ENCODE results near the gene USP10. TPM values are rescaled to one million over a fixed set of nuclear protein-coding genes. Genes with fewer than 3 reads are reported as not detected.

Gene USP10
- total RNA-seq, 6 experiments from 2014 or later = 41.5 to 53.2 (median 44.6) TPM

DNA sequence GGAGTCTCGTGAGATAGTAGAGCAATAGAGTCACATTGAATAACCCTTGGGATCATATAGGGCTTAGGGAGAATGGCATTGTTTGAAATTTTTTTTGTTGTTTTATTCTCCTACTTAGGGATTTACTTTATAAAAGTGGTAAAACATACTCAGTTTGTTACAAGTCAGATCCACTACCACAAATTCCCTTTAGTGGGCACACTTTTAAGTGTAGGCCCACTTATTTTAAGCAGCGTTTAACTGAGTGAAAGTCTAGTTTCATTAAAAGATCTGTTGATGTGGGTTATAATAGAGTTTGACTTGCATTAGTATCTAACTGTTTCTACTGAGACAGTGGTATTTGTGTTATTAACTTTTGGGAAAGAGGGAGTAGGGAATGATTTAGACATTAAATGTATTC lies 49.3 kb downstream of the USP10 start:
- Histone ChIP-seq H3K36me3 (no peaks in the 10 kb centered on the region), H3K4me3 (no peak overlapping the region), H3K27me3 (no peaks in the 10 kb centered on the region), H3K4me1 (no peaks in the 10 kb centered on the region), H3K27ac (no peak overlapping the region), H3K9me3 (no peaks in the 10 kb centered on the region)
- no peak for TF ChIP-seq POLR2A (IDR thresholded peaks at IDR 0.05)
- TF ChIP-seq, protein P1, sequence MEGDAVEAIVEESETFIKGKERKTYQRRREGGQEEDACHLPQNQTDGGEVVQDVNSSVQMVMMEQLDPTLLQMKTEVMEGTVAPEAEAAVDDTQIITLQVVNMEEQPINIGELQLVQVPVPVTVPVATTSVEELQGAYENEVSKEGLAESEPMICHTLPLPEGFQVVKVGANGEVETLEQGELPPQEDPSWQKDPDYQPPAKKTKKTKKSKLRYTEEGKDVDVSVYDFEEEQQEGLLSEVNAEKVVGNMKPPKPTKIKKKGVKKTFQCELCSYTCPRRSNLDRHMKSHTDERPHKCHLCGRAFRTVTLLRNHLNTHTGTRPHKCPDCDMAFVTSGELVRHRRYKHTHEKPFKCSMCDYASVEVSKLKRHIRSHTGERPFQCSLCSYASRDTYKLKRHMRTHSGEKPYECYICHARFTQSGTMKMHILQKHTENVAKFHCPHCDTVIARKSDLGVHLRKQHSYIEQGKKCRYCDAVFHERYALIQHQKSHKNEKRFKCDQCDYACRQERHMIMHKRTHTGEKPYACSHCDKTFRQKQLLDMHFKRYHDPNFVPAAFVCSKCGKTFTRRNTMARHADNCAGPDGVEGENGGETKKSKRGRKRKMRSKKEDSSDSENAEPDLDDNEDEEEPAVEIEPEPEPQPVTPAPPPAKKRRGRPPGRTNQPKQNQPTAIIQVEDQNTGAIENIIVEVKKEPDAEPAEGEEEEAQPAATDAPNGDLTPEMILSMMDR (IDR thresholded peaks at IDR 0.05) = peak in 1 of 4 donors; percentile 13
- ATAC-seq = no peak
- 94% methylated on average over 2 of the region's 2 CpGs for WGBS (ENCODE audit: insufficient coverage, low coverage, low lambda C conversion rate, missing lambda C conversion rate)
- no peak for DNase-seq
- intact Hi-C loops (cut with DNase I) = no loop called here

DNA sequence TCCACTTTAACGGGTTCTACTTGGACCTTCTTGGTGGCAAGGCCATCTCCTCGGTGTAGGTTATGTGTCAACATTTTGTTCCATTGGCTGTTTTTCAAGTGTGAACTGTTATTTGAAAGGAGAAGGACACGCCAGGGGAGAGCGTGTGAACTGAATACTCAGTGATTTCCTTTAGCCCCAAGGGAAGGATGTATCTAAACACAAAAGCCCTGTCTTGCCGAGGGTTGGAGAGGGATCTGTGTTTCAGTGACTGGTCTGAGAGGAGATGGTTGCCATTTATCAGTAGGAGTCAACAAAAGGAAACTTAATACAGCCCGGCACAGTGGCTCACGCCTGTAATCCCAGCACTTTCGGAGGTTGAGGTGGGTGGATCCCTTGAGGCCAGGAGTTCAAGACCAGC lies 50.0 kb downstream of the USP10 start:
- H3K4me1 ChIP-seq = peaks cover 0 to 3% (median 3%) of the 10 kb centered on the region in 4 donors
- H3K36me3 ChIP-seq = no peaks in the 10 kb centered on the region
- intact Hi-C loops (cut with DNase I) = loop anchor here (10.0 kb wide), 1 partner anchor 215 kb away; no protein-coding TSS in a partner anchor
- no peaks in the 10 kb centered on the region for H3K27me3 ChIP-seq
- no peak for DNase-seq
- no peak overlapping the region for H3K27ac ChIP-seq
- no peak for ATAC-seq
- H3K9me3 ChIP-seq = no peaks in the 10 kb centered on the region
- no peak overlapping the region for H3K4me3 ChIP-seq
- 51% methylated on average over 6 of the region's 8 CpGs for WGBS (ENCODE audit: insufficient coverage, low coverage, low lambda C conversion rate, missing lambda C conversion rate)
- TF ChIP-seq POLR2A (IDR thresholded peaks at IDR 0.05) = no peak
- TF ChIP-seq, protein P1 (IDR thresholded peaks at IDR 0.05) = no peak

DNA sequence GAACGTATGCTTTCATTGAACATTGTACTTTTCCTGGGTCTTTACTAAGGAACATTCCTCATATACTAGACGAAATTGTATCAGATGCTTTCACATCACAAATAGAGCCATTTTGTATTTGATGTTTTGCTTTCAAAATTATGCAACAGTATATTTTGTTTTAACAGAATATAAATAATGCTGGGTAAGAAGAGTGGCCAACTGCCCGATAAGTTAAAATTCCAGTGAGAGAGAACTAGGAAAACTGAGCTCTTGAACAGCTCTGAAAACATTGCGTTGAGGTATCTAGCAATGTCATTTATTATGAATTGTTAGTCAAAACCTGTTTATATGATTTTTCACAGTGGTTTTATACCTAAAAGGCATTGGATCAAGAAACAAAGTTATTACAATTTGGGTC lies 50.8 kb downstream of the USP10 start:
- no peaks in the 10 kb centered on the region for H3K27me3 ChIP-seq
- 69% methylated on average over 4 of the region's 4 CpGs for WGBS (ENCODE audit: insufficient coverage, low coverage, low lambda C conversion rate, missing lambda C conversion rate)
- DNase-seq (no peak), ATAC-seq (no peak)
- intact Hi-C loops (cut with DNase I) = loop anchor here (10.0 kb wide), 1 partner anchor 214 kb away; no protein-coding TSS in a partner anchor
- H3K4me3 ChIP-seq = no peak overlapping the region
- TF ChIP-seq, protein P1 (IDR thresholded peaks at IDR 0.05) = no peak
- no peak for TF ChIP-seq POLR2A (IDR thresholded peaks at IDR 0.05)
- H3K4me1 ChIP-seq = peaks cover 0 to 8% (median 5%) of the 10 kb centered on the region in 4 donors
- no peaks in the 10 kb centered on the region for H3K9me3 ChIP-seq
- H3K27ac ChIP-seq = no peak overlapping the region
- no peaks in the 10 kb centered on the region for H3K36me3 ChIP-seq

DNA sequence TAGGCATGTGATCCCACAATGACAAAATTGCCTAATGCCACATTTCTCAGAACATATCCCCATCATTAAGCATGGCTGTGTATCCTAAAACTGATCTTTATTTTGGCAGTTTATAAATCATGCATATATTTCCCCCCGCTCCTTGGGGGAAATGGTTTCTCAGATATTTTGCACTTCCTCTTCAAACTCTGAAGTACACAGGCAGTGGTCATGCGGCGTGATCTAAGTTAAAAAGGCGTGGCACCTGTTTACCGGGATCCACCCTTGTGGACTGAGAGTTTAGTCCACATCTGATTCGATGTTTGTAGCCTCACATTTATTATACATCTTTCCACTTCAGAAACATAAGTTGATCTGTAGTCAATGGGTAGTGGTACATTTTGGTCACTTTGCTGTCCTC lies 51.4 kb downstream of the USP10 start:
- Histone ChIP-seq H3K27me3 (no peaks in the 10 kb centered on the region), H3K9me3 (no peaks in the 10 kb centered on the region), H3K4me3 (no peak overlapping the region), H3K36me3 (no peaks in the 10 kb centered on the region), H3K4me1 (peaks cover 0 to 8% (median 5%) of the 10 kb centered on the region in 4 donors), H3K27ac (no peak overlapping the region)
- DNase-seq (no peak), ATAC-seq (peak in 1 of 4 donors; percentile 4)
- WGBS (ENCODE audit: insufficient coverage, low coverage, low lambda C conversion rate, missing lambda C conversion rate) = 55% methylated on average over 6 of the region's 6 CpGs
- intact Hi-C loops (cut with DNase I) = loop anchor here (10.0 kb wide), 1 partner anchor 214 kb away; no protein-coding TSS in a partner anchor
- TF ChIP-seq POLR2A (IDR thresholded peaks at IDR 0.05) = no peak
- TF ChIP-seq, protein P1 (IDR thresholded peaks at IDR 0.05) = no peak

DNA sequence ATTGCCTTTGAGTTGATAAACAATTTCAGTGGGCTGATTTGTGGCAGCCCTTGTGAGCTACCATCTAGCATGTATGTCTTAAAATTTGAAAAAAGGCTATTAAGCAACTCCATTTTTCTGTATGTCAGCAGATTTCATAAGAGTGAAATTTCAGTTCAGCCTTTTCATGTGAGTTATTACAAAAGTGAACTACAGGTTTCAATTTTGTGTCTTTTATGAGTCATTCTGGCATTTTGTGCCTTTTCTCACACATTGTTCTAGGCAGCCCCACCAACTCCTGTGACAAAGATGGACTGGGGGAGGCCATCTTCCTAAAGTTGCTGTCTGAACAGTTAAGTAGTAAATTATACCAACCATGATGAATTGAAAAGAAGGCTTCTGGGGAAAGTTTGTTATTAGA lies 52.1 kb downstream of the USP10 start:
- no peak for TF ChIP-seq POLR2A (IDR thresholded peaks at IDR 0.05)
- TF ChIP-seq, protein P1 (IDR thresholded peaks at IDR 0.05) = no peak
- Histone ChIP-seq H3K27me3 (no peaks in the 10 kb centered on the region), H3K4me3 (no peak overlapping the region), H3K4me1 (peaks cover 0 to 8% (median 5%) of the 10 kb centered on the region in 4 donors), H3K27ac (no peak overlapping the region), H3K9me3 (no peaks in the 10 kb centered on the region), H3K36me3 (no peaks in the 10 kb centered on the region)
- ATAC-seq (no peak), DNase-seq (no peak)
- intact Hi-C loops (cut with DNase I) = loop anchor here (10.0 kb wide), 1 partner anchor 213 kb away; no protein-coding TSS in a partner anchor
